GM19328 (cell line): ENCODE measurements around the gene CEP350.
"Not testable (repeated sequence)": the region's sequence is repeated elsewhere in the genome, so short reads cannot be mapped to it uniquely, and the experiment has no call there.

Experiments used
- ATAC-seq: cut with Tn5 transposase; IDR thresholded peaks from one replicate; pipeline ENCODE4 v1.9.1; 2021; ENCODE audit warnings: mild to moderate bottlenecking, moderate library complexity; ENCODE audit not compliant: unreplicated experiment

Gene CEP350

GRCh38 chr1:180116964-180117763, 162.6 kb downstream of the CEP350 start:
- ATAC-seq, result no peak

- ATAC-seq, result no peak
Observed at GRCh38 chr1:180117764-180118116, 163.1 kb downstream of the CEP350 start.

GRCh38 chr1:180119837-180120236, 165.2 kb downstream of the CEP350 start:
- ATAC-seq, result no peak

GRCh38 chr1:180123463-180123936, 168.9 kb downstream of the CEP350 start:
- no peak for ATAC-seq

GRCh38 chr1:180130651-180131050, 176.0 kb downstream of the CEP350 start:
- no peak for ATAC-seq

- no peak for ATAC-seq
Observed at GRCh38 chr1:180131510-180131909, 176.9 kb downstream of the CEP350 start.

GRCh38 chr1:180133193-180133592, 178.6 kb downstream of the CEP350 start:
- no peak for ATAC-seq

- ATAC-seq, result not testable (repeated sequence)
Observed at GRCh38 chr1:180133688-180134087, 179.1 kb downstream of the CEP350 start.

- no peak for ATAC-seq
Observed at GRCh38 chr1:180135535-180135934, 180.9 kb downstream of the CEP350 start.

GRCh38 chr1:180136331-180136967, 181.8 kb downstream of the CEP350 start:
- ATAC-seq, result no peak

GRCh38 chr1:180136968-180137356, 182.4 kb downstream of the CEP350 start:
- no peak for ATAC-seq

GRCh38 chr1:180137776-180138175, 183.2 kb downstream of the CEP350 start:
- ATAC-seq, result no peak

GRCh38 chr1:180141381-180141934, 186.8 kb downstream of the CEP350 start:
- ATAC-seq, result no peak

- no peak for ATAC-seq
Observed at GRCh38 chr1:180143359-180143758, 188.7 kb downstream of the CEP350 start.

GRCh38 chr1:180144659-180145357, 190.2 kb downstream of the CEP350 start:
- no peak for ATAC-seq

- ATAC-seq, result no peak
Observed at GRCh38 chr1:180145446-180145845, 190.8 kb downstream of the CEP350 start.

GRCh38 chr1:180150982-180151381, 196.4 kb downstream of the CEP350 start:
- no peak for ATAC-seq

GRCh38 chr1:180151508-180151907, 196.9 kb downstream of the CEP350 start:
- ATAC-seq, result no peak

GRCh38 chr1:180152588-180152987, 198.0 kb downstream of the CEP350 start:
- ATAC-seq, result no peak

GRCh38 chr1:180153032-180153431, 198.4 kb downstream of the CEP350 start:
- no peak for ATAC-seq

- ATAC-seq, result no peak
Observed at GRCh38 chr1:180154003-180154324, 199.4 kb downstream of the CEP350 start.
